NCI-H1436 (cell line): ENCODE measurements around the gene ICE1.

Source experiments
- DNase-seq: peaks from one replicate; lab custom pipeline; 2025; lab: John Stamatoyannopoulos, UW

ICE1 gene

DNA sequence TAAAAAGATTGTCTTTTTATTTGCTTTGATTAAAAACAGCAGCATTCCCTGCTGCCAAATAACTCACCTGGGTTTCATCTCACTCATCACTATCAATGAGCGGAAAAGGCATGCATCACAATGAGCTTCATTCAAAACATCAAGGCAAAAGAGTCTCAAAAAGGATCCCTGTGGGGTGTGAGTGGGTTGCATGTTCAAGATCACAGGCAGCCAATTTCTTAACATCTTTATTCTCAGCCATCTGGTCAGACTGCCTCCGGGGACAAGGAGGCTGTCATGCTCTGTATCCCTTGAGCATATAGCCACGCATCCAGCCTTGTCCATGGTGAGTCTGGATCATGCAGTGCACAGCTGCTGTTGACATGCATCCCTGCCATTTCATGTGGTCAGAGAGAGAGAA is 117.1 kb downstream of the ICE1 start:
- no peak for DNase-seq
